HG03045 (cell line): ENCODE data around the gene PSMG4.

ENCODE experiments used
- ATAC-seq: cut with Tn5 transposase; IDR thresholded peaks from one replicate; pipeline ENCODE4 v1.9.1; 2021; ENCODE audit warnings: mild to moderate bottlenecking, moderate library complexity; ENCODE audit not compliant: unreplicated experiment

The PSMG4 gene

DNA sequence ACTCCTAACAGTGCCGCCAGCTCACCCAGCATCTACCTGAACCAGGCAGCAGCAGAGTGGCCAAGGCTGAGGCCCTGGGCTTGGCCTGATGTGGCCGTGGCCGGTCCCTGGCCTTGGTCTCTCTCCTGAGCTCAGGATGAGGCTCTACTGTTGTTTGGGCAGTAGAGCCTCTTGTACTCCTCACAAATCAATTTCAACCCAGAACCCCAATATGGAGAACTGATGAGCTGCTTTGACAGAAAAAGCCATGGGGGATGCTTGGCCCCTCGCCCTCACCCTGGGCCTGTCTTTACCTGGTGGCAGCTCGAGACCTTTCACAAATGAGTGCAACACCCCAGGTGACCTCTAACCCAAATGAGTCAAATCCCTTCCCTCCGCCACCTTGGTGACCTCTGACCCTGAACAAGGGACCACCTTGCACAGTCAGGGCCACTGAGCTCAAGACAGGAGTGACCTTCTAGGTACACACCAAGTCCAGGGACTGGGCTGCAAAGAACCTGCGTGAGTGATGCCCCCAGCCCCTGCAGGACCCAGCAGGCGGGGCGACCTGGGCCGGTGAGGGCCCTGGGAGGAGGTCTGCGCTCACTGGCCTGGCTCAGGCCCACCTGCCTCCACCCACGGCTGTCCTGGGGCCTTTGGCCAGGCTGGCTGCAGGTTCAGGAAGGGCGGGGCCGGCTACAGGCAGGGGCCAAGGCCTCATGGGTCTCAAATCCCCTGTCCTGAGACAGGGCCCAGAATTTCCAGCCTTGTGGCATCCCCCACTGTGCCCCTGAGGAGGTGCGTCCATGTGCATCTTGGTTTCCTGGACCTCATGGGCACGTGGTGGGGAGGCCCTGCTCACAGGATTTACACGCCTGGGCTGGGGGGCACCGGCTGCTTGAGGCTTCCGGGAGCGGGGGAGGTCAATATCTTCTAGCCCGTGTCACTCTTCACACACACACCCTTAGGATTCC is 30.2 kb downstream of the PSMG4 start:
- no peak for ATAC-seq

DNA sequence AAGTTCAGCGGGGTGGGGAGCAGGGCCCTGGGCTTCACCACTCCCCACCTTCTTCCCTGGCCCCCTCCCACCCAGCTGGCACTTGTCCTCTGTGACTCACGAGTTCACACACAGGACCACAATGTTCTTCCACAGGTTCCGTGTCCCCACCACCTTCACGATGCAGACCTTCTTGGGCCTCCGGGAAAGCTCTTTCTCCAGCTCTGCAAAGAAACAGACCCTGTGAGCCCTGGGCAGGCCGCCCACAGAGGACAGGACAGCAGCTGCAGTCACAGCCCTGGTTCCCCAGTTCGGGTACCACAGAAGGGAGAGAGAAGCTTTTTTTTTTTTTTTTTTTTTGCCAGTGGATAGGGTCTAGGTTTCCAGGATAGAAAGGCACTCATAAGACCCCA is 30.9 kb downstream of the PSMG4 start:
- no peak for ATAC-seq

DNA sequence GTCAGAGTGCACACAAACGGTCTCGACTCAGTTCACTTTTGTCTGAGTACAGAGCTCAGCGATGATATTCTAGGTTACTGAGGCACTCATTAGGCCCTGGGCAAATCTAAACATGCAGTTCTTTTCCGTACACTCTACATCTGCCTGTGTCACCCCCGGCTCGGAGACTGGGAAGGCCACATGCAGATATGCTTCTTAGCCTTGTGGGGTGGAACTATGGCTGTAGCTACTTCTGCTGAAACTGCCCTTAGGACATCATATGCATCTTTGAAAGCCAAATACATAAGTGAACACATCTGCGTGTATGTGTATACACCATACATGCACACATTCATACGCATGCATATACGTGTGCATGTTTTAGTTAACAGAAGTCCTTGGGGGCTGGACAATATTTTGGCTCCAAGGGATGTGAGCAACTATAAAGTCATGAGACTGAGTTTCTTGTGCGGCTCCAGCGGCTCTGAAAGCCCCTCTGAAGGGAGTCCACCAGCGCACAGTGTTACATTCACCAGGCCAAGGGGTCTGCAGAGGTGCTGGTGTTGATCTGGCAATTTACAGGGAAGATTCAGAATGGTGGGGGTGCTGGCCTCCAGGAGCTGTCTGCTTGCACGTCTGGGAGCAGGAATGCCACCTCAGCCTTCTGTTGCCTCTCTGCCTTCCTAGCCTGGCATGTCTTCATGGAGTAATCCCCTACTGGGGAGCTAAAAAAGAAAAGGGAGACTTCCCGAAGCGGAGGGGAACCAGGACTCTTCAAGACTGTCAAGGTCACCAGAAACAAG is 31.6 kb downstream of the PSMG4 start:
- no peak for ATAC-seq

DNA sequence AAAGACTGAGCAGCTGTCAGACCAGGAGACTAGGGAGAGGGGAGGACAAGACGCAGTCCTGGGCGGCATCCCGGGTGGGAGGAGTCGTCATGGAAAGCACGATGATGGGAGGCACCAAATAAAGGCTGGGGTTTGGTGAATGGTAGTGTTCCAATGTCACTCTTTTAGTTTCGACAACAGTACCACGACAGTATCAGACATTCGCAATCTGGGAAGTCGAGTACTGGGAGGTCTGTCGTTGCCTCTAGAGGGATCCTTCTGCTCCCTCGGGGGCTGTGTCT is 32.1 kb downstream of the PSMG4 start:
- no peak for ATAC-seq

DNA sequence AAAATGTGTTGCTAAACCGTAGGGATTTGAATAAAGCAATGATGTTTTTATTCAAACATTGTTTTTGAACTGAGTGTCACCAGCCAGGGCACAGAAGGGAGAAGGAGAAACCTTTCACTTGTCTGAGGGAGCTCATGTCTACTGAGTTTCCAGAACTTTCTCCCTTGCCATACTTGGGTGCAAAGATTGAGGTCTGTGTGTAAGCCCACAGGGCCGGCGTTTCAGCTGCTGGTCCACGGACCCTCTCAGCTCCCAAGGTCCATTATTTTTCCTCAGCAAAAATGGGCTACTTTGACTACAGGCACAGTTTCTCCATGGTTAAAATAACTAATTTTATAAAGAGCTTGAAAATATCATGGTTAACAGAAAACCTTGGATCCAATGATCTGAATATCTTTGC is 32.6 kb downstream of the PSMG4 start:
- ATAC-seq, result no peak

DNA sequence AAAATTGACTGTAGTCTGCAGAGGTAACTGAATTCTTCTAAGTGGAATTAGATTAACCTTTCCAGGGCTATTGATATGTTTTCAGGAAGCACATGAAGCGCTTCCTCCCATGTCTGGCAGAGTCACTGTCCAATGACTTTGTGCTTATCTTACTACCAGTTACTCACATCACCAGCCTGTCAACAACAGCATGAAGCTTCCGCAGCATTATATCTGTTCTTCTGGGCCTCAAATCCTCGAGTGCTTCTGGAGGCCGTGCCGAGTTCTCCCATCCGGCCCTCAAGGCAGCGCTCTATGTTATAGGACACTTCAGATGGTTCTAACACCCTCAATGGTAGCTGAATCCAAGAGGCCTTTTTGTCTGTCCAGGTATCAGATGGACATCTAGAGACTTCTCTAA is 33.2 kb downstream of the PSMG4 start:
- no peak for ATAC-seq

DNA sequence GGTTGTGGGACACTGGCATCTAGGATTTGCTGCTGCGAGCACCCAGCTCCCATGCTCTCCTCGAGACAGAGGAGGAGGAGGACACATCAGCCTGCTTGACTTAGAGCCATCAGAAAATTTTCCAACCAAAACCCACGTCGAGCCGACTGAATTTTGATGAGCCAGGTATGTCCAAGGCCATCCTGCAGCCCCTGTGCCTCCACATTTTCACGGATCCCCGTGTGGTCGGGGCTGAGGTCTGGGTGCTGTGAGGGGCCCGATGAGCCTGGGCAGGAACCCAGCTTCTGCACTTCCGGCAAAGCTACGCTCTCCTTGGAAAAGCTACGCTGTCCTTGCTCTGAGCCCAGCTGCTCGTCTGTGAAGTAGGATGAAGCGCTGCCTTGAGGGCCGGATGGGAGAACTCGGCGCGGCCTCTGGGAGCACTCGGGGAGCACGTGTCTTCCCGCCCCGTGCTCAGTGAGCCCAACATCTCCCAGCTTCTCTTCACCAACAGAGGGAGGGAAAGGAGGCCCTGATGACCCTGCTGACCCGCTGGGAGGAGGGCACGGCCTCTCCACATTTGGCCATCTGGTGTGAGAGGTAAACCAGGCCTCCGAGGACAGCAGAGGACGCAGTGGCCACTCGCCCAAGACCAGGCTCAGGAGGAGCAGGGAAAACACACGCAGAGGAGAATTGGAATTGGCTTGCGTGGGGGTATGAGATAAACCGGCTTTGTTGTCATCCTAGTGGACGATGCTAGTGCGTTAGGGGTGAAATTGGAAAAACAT is 33.9 kb downstream of the PSMG4 start:
- ATAC-seq, result no peak

DNA sequence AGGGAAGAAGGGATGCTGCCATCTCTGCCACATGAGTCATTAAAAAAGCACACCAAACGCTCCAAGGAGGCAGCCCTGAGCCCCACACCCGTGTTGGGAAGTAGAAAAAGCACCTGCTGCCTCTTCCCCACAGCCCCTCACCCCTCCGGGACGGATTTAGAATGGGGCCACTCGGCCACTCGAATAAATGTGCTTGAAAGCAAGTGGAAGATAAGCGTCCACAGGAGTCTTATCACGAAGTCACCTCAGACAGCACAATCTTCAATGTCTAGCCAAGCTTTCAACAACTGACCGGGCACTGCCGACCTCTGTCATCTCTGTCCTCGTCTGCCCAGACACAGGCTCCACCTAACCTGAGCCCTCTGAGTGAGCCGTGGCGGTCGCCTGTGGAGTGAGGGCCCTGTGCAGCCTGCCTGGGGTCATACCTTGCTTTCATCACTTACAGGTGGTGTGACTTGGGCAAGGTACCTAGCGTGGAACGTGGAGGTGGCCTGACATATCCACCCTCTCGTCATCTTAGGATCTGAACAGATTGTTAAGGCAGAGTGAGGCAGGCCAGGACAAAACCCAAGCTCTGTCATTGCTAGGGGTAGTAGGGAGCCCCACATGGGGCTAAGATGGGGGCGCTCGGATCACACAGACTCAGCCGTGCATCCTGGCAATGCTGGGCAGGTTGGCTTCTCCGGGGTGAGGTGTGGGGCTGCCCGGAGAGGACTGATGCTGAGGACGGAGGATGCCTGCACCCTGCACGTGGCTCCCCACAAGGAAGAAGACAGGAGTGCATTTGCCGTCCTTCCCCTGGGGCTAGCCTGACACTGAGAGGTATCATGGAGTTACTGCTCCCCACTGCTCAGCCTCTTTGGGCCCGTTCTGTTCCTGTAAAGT is 34.8 kb downstream of the PSMG4 start:
- ATAC-seq, result no peak

DNA sequence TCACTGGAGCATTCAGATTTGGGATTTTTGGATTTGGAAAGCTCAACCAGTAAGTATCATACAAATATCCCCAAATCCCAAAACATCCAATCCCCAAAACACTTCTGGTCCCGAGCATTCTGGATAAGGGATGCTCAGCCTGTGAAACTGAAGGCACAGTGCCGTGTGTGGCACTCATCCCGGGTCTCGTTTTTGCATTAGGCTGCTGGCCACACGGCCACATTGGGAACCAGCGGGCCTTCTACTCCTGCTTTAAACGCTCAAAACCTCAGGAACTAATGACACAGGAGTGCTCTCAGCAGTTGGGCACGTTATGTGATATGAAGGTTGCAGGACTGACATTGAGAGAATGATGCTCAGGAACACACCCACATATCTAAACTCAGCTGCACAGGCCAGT is 35.6 kb downstream of the PSMG4 start:
- no peak for ATAC-seq

DNA sequence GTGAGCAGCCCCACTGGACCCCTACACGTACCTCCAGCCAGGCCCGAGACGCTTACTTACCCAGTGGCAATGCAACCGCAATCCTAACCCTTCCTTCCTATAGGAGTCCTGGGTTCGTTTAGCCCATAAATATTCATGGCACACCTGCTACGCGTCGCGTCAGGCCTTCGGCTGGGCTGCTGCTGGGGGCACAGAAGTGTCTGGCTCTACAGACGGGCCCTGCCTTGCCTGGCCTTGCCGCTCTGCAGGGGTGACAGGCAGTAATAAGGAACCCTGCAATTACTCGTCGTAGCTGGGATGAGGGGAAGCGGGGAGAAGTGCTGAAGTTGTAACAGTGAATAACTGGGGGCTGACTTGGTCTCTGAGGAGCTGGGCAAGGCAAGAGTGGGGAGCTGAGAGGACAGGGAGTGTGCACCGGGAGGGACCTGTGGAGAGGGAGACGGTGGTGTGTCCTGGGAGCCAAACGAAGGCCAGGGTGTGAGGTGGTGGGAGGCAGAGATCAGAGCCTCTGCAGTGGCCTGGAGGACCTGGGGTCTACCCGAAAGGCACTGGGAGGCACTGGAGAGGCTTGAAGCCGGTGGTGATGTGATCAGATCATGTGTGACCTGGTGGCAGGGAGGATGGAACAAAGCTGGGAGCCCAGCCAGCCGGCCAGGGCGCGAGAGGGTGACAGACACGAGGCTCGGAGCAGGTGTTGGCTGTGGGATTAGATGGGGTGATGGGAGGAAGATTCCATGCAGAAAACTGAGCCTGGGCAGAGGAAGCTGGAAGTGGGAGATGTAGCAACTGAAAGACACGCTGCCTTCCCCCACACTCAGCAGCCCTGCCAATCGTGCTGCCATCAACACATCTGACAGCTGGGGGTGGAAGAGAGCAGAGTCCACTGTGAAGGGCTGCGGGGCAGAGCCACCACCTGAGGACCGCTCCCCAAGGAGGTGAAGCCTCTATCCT is 36.4 kb downstream of the PSMG4 start:
- ATAC-seq, result no peak

DNA sequence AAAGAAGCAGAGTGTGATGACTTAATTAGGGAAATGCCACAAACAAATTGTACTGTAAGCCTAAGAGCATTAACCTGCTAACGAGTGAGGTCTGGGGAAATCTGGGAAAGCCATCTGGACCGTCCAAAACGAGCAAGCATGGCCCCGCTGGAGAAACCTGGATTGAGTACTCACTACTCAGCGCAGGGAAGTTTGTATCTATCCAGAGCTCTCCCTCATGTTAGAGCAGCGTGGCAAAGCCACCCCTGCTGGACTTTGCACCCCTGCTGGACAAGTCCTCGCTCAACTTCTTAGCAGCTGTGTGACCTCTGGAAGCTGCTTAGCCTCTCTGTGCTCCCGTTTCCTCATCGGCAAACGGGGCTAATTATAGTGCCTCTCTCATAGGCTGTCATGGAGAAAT is 37.3 kb downstream of the PSMG4 start:
- no peak for ATAC-seq

DNA sequence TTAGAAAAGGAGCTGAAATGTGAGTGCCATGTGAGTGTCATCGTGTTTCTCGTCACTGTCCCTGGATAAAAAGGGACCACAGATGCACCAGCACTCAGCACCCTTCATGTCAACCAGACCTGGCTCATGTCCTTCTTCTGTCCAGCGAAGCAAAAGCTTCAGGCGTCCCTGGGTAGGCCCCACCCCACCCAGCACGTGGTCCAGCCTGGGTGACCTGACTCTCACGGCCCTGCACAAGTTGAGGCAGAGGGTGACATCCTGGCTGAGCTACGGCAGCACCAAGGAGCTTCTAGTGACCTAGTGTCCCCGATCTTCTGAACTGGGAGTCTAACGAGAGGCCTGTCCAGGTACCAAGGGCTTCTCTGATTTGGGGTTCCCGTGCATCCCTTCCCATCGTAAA is 37.8 kb downstream of the PSMG4 start:
- no peak for ATAC-seq

DNA sequence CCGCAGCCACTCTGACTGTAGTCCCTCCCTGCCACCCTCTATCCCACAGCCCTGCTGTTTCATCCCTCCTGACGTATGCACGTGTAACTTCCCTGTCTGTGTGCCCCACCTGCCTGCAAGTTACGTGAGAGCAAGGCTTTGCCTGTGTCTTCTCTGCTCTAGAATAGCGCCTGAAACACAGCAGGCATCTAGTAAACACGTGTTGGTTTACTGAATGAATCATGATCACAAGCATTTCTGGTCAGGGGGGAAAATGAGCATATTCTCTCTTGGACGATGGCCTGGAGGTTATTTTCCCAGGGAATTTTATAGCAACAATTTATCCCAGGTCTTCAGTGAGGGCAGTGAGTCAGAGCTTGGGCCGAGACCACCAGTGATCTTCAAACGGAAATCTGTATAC is 38.3 kb downstream of the PSMG4 start:
- ATAC-seq, result no peak

DNA sequence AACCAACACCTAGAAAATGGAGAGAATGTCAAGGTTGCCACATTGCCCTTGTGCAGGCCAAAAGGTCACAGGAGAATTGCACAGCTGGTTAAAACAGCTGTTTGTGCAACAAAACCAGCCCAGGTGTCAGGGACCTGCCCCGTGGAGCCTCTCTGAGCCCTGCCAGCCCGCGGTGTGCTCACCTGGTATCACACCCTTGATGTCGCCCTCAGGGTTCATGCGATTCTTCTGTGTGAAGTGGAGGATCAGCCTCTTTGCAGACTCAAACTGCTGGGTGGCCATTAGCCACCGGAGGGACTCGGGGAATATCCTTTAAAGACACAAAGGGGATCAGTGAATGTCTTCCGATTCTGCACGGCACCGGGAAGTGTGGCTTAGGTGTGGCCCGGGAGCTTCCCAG is 39.2 kb downstream of the PSMG4 start:
- no peak for ATAC-seq

DNA sequence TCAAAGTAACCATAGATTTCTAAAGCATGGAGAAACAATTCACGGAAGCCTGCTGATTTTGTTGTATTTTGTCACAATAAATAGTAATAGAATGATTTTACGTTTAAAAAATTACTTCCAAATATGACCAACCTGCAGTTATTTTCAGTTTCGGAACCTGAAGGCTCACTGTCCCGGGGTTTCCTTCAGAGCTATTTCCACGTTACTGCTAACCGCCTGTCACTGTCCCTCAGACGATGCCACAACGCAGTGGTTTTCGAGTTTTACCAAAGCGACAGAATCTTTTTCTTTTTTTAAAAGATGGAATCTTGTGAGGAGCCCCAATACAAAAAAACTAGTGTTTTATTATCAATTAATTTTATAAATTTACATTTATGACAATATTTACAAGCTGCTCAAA is 40.5 kb downstream of the PSMG4 start:
- no peak for ATAC-seq

DNA sequence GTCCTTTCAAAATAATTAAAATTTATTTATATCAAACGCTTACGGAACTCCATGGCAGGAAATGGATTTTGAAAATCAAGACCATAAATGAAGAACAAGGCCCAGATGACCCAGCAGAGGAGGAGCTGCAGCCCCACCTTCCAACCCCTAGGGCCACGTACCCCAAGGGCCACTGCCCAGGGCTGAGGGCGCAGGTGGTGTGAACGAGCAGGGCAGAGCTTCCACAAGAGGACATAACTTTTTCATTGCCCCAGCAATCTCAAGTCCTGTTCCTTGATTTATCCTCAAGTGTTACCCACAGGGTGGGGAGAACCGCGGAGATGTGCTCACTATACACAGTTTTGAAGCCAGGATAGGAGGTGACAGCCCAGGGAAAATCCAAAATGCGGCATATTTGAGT is 42.8 kb downstream of the PSMG4 start:
- ATAC-seq, result no peak

DNA sequence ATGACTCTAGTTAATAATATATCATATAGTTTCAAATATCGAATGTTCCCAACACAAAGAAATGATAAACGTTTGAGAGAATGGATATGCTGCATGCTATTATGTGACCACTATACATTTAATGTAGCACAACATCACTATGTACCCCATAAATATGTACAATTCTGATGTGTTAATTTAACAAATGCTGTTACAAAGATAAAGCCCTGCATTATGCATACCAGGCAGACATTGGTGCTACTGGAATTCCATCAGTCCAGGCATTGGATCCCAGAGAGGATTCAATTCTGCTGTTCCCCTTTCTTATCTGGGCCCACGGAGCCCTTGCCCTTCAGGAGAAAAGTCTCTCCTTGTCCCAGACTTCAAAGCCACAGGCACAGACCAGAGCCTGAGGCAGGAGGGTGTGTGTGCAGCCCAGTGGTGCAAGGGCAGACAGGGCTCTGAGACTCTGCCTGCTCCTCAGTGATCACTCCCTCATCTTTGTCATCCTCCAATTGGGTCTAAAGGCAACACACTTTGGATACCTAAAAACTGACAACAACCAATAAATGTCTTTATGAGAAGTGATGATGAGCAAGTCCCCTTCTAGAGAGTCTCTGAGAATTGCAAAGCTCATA is 45.2 kb downstream of the PSMG4 start:
- ATAC-seq, result no peak

DNA sequence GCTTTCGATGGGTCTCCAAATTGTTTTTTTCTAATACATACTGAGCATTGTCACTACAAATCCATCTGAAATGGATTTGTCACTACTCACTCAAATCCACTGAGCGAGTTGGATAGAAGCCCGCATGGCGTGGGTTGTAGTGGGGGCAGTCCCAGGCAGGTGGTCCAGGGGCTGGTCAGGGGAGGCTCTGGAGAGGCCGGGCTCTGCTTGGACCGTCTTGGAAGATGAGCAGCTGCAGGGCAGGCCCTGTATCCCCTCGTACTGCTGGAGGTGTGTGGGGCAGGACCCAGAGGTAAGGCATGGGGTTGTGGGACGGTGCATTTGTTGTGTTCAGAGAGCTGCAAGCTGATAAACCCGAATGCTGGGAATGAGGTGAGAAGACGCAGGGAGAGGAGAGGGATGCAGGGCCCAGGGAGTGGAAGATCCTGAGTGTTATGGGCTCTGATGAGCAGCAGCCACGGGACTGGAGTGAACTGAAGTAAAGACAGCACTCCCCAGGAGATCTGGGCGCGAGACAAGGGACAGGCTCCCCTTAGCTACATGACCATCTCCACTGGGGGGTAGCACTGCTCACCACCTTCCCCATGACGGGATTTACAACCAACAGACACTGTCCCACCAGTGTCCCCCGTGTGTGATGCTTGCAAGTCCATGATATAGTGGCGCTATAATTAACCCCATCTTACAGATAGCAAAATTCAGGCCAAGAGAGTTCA is 45.9 kb downstream of the PSMG4 start:
- no peak for ATAC-seq

DNA sequence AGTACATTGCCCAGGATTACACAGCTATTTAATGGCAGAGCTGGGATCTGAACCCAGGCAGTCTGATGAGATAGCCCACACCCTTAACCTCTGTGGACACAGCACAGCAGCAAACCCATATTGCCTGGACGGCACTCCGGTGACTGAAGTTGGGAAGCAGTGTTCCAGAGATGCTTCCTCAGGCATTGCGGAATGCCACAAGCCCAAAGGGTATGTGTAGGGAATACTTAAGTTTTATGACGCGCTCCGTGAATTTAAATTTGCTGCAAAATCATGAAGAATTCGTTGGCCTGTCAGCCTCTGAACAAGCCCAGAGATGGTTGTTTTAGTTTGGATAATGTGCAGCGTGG is 46.4 kb downstream of the PSMG4 start:
- no peak for ATAC-seq
